SHP77 (cell line): Measurements from ENCODE around the gene FANCE.

Source experiments
- DNase-seq, 2 experiments: peaks; one replicate each; lab custom pipeline; 2025; lab: John Stamatoyannopoulos, UW

The FANCE gene

DNA sequence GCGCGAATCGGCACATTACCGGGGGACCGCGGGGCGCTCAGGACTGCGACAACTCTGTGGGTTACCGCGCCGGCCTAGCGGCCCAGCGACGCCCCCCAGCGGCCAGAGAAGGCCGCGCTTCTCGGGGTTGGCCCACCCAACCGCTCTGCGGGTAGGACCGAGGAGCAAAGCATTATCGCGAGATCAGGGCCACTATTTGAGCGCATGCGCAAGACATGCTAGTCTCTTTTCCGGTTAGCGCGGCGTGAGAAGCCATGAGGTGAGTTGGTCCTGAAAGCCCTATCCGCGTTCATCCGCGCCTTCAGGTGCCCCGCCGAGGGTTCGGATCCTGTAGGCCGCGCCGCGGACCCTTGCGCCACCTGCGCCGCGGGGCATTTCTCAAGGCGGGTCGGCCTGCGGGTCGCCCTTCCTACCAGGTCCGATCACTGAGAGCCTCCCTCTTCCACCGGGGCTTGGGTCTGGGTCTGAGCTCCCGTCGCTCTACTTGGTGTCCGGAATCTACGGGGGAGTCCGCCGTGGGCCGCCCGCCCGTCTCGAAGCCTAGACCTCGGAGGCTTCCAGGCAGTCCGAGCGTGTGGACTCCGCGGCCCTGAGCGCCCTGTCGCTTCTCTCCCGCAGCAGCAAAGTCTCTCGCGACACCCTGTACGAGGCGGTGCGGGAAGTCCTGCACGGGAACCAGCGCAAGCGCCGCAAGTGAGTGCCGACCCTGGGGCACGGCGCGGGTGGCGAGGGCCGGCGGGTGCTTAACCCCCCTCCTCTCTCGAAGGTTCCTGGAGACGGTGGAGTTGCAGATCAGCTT, 16.2 kb downstream of the FANCE start, which contains the start of gene RPL10A:
Gene RPL10A, plus strand, starts transcription at position 221 of the 799 bp plus-strand sequence. Its CDS starts 34 bp downstream, at position 255.
- peak; percentile 90 to 91 for DNase-seq

- no peak for DNase-seq
Measured at GRCh38 chr6:35468980-35469750, 17.0 kb downstream of the FANCE start.

- DNase-seq = no peak
Measured at GRCh38 chr6:35469751-35470662, 17.9 kb downstream of the FANCE start.

GRCh38 chr6:35470663-35471120, 18.6 kb downstream of the FANCE start:
- no peak for DNase-seq

DNA sequence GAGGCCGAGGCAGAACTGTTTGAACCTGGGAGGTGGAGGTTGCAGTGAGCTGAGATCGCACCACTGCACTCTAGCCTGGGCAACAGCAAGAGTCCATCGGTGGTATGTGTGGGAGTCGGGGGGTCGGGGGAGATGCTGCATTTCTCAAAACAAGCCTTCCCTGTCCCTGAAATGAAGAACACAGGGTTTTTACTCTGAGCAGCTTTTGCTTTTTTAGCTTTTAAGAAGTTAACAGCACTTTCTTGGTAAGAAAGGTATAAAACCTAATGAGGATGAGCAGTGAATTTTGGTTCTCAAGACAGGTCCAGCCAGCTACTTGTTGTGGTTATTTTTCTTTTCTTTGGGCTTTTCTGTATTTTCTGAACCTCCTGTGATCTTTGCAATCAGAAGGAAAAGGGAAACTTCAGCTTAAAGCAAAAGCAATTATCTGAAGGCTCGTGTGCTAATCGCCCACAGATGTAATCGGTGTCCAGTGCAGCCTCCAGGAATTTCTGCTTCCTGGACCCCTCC, 19.8 kb downstream of the FANCE start:
- no peak for DNase-seq

- DNase-seq = no peak
Measured at GRCh38 chr6:35473075-35473849, 21.1 kb downstream of the FANCE start.

DNA sequence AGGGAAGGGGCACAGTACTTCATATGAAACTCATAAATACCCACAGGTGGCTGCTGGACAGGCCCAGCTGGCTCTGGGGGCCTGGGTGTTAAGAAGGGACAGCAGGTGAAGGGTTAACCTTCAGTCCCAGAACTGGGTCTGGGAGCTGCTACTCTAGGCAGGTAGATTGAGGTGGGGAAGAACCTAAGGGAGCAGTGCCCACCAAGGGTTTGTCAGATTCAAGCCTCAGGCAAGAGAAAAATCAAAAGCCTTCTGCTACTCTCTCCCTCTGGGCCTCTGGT, 21.7 kb downstream of the FANCE start:
- DNase-seq = no peak

GRCh38 chr6:35474131-35474941, 22.2 kb downstream of the FANCE start:
- DNase-seq = no peak

- DNase-seq = no peak
Measured at GRCh38 chr6:35474942-35475570, 22.9 kb downstream of the FANCE start.

- DNase-seq = no peak
Measured at GRCh38 chr6:35475573-35475972, 23.4 kb downstream of the FANCE start.

- DNase-seq = no peak
Measured at GRCh38 chr6:35476004-35476403, 23.9 kb downstream of the FANCE start.

- DNase-seq = no peak
Measured at GRCh38 chr6:35477028-35477427, 24.9 kb downstream of the FANCE start.

GRCh38 chr6:35477551-35478179, 25.5 kb downstream of the FANCE start:
- no peak for DNase-seq

DNA sequence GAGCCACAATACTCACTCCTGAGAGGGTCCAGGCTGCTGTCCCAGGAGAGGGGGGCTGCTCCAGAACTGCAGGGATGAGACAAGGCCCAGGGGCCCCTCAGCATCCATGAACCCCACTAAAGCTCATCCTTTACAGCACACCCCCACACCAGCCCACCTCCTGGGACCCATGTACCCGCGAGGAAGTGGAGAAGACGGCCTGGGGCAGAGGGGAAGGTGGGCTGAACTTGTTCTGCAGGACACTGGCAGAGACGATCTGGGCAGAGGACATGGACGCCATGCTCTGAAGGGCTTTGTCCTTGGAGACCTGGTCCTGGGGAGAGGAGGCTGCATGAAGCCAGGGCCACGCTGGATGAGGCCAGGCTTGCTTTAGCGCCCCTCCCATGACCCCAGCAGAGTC, 26.1 kb downstream of the FANCE start:
- no peak for DNase-seq

- DNase-seq = no peak
Measured at GRCh38 chr6:35480176-35480575, 28.0 kb downstream of the FANCE start.

GRCh38 chr6:35481226-35481625, 29.1 kb downstream of the FANCE start:
- DNase-seq = no peak

GRCh38 chr6:35483062-35483461, 30.9 kb downstream of the FANCE start:
- DNase-seq = no peak

- no peak for DNase-seq
Measured at GRCh38 chr6:35483490-35483889, 31.4 kb downstream of the FANCE start.

DNA sequence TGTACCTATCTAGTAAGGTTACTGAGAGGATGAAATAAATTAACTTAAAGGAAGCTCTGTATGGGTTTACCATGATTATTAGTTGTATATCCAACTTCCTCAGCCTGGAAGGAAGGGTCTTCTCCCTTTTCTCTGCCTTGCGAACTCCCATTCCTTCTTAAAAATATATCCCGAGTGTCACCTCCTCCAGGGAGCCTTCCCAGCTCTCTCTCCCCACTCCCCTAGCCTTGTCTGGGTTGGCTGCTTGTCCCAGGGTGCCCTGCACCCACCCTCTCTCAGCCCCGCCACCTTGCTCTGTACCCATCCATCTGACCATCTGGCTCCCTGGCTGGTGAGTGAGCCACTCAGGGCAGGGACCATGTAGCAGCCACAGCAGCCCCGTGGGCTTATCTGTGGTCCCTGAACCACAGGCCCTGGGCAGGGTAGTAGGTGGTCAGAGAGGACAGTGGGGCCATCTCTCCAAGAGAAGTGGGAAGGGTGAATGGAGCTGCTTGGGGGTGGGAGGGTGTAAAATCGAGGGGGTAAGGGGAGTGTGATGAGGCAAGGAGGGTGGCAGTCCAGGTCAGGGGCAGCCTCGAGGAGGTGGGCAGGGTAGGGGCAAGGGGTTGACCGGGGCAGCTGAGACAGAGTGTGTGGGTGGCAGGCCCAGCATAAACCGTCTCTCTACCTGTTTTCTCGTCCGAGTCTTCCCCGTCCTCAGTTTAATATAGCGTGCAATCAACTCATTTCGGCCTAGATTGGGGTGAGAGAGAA, 31.9 kb downstream of the FANCE start:
- DNase-seq = no peak
